Measurements from ENCODE around the gene CDK6. TPM values are rescaled to one million over a fixed set of nuclear protein-coding genes. Genes with fewer than 3 reads are reported as not detected.
"Not testable (repeated sequence)": the region's sequence is repeated elsewhere in the genome, so short reads cannot be mapped to it uniquely, and the experiment has no call there.

Gene CDK6
- polyA plus RNA-seq, 1 donor (not counting 4 experiments of a cell fraction or from before 2014, with no cell fraction given) = 53.5 TPM

- H3K4me2 ChIP-seq (ENCODE audit: control insufficient read depth, extremely low read depth, insufficient read depth, low read depth, low read length) = no peak overlapping the region
- FAIRE-seq (no peak), DNase-seq (ENCODE audit: low read depth, low spot score) (no peak)
- no peak overlapping the region for H2AFZ ChIP-seq (ENCODE audit: control insufficient read depth, low read length)
- no peak overlapping the region for H3K9ac ChIP-seq (ENCODE audit: control insufficient read depth, extremely low read depth, insufficient read depth, low read length)
- no peaks in the 10 kb centered on the region for H3K9me3 ChIP-seq (ENCODE audit: control insufficient read depth, low read depth, low read length)
- H4K20me1 ChIP-seq (ENCODE audit: control insufficient read depth, extremely low read depth, insufficient read depth, low read length) = no peaks in the 10 kb centered on the region
- H3K4me1 ChIP-seq (ENCODE audit: control insufficient read depth, extremely low read depth, insufficient read depth, low read length) = peaks cover 41% of the 10 kb centered on the region
- H3K27me3 ChIP-seq (ENCODE audit: control insufficient read depth, extremely low read depth, insufficient read depth, low read length) = no peaks in the 10 kb centered on the region
- TF ChIP-seq CTCF (optimal IDR thresholded peaks at IDR 0.05 in 1 of 3, IDR thresholded peaks at IDR 0.05 in 1 of 3, conservative IDR thresholded peaks at IDR 0.05 in 1 of 3; ENCODE audit: extremely low read depth in 1 of 3, insufficient read depth in 2 of 3, low read length in 3 of 3) = no peak
- TF ChIP-seq EZH2 (IDR thresholded peaks at IDR 0.05; ENCODE audit: low read length) = no peak
- no peak overlapping the region for H3K4me3 ChIP-seq (ENCODE audit: control insufficient read depth in 2 of 3, extremely low read depth in 1 of 3, insufficient read depth in 2 of 3, low read depth in 1 of 3, low read length in 3 of 3)
- H3K79me2 ChIP-seq (ENCODE audit: control insufficient read depth, insufficient read depth, low read length) = peaks cover 89% of the 10 kb centered on the region
- peaks cover 1 to 4% of the 10 kb centered on the region in 2 experiments for H3K36me3 ChIP-seq (ENCODE audit: control insufficient read depth in 2 of 2, extremely low read depth in 1 of 2, insufficient read depth in 2 of 2, low read length in 2 of 2)
- H3K9me1 ChIP-seq (ENCODE audit: control insufficient read depth, extremely low read depth, insufficient read depth, low read length) = no peaks in the 10 kb centered on the region
- dilution Hi-C loops (cut with MboI; ENCODE audit: extremely low pct_ligation_motif_present, low sequenced_read_pairs) = no loop called here
- no peak overlapping the region for H3K27ac ChIP-seq (ENCODE audit: control insufficient read depth, insufficient read depth, low read length)
Measured at GRCh38 chr7:92761391-92762097, 74.8 kb downstream of the CDK6 start.

GRCh38 chr7:92758796-92759431, 77.5 kb downstream of the CDK6 start:
- peaks cover 28% of the 10 kb centered on the region for H3K4me1 ChIP-seq (ENCODE audit: control insufficient read depth, extremely low read depth, insufficient read depth, low read length)
- no peak overlapping the region for H2AFZ ChIP-seq (ENCODE audit: control insufficient read depth, low read length)
- no peaks in the 10 kb centered on the region for H4K20me1 ChIP-seq (ENCODE audit: control insufficient read depth, extremely low read depth, insufficient read depth, low read length)
- H3K27me3 ChIP-seq (ENCODE audit: control insufficient read depth, extremely low read depth, insufficient read depth, low read length) = no peaks in the 10 kb centered on the region
- H3K27ac ChIP-seq (ENCODE audit: control insufficient read depth, insufficient read depth, low read length) = no peak overlapping the region
- no peak overlapping the region for H3K9ac ChIP-seq (ENCODE audit: control insufficient read depth, extremely low read depth, insufficient read depth, low read length)
- no peaks in the 10 kb centered on the region for H3K9me3 ChIP-seq (ENCODE audit: control insufficient read depth, low read depth, low read length)
- H3K79me2 ChIP-seq (ENCODE audit: control insufficient read depth, insufficient read depth, low read length) = peaks cover 89% of the 10 kb centered on the region
- no peaks in the 10 kb centered on the region for H3K9me1 ChIP-seq (ENCODE audit: control insufficient read depth, extremely low read depth, insufficient read depth, low read length)
- H3K4me3 ChIP-seq (ENCODE audit: control insufficient read depth in 2 of 3, extremely low read depth in 1 of 3, insufficient read depth in 2 of 3, low read depth in 1 of 3, low read length in 3 of 3) = no peak overlapping the region
- H3K4me2 ChIP-seq (ENCODE audit: control insufficient read depth, extremely low read depth, insufficient read depth, low read depth, low read length) = no peak overlapping the region
- no peak for FAIRE-seq
- TF ChIP-seq CTCF (optimal IDR thresholded peaks at IDR 0.05 in 1 of 3, IDR thresholded peaks at IDR 0.05 in 1 of 3, conservative IDR thresholded peaks at IDR 0.05 in 1 of 3; ENCODE audit: extremely low read depth in 1 of 3, insufficient read depth in 2 of 3, low read length in 3 of 3) (no peak), EZH2 (IDR thresholded peaks at IDR 0.05; ENCODE audit: low read length) (no peak)
- peaks cover 0 to 3% of the 10 kb centered on the region in 2 experiments for H3K36me3 ChIP-seq (ENCODE audit: control insufficient read depth in 2 of 2, extremely low read depth in 1 of 2, insufficient read depth in 2 of 2, low read length in 2 of 2)
- DNase-seq (ENCODE audit: low read depth, low spot score) = no peak
- dilution Hi-C loops (cut with MboI; ENCODE audit: extremely low pct_ligation_motif_present, low sequenced_read_pairs) = no loop called here

GRCh38 chr7:92757311-92757910, 79.0 kb downstream of the CDK6 start:
- H3K4me3 ChIP-seq (ENCODE audit: control insufficient read depth in 2 of 3, extremely low read depth in 1 of 3, insufficient read depth in 2 of 3, low read depth in 1 of 3, low read length in 3 of 3); H3K4me2 ChIP-seq (ENCODE audit: control insufficient read depth, extremely low read depth, insufficient read depth, low read depth, low read length); H3K9me1 ChIP-seq (ENCODE audit: control insufficient read depth, extremely low read depth, insufficient read depth, low read length); H2AFZ ChIP-seq (ENCODE audit: control insufficient read depth, low read length); H3K27ac ChIP-seq (ENCODE audit: control insufficient read depth, insufficient read depth, low read length); FAIRE-seq; DNase-seq (ENCODE audit: low read depth, low spot score); H3K9ac ChIP-seq (ENCODE audit: control insufficient read depth, extremely low read depth, insufficient read depth, low read length); H3K27me3 ChIP-seq (ENCODE audit: control insufficient read depth, extremely low read depth, insufficient read depth, low read length); H3K36me3 ChIP-seq (ENCODE audit: control insufficient read depth in 2 of 2, extremely low read depth in 1 of 2, insufficient read depth in 2 of 2, low read length in 2 of 2); dilution Hi-C loops (cut with MboI; ENCODE audit: extremely low pct_ligation_motif_present, low sequenced_read_pairs); H4K20me1 ChIP-seq (ENCODE audit: control insufficient read depth, extremely low read depth, insufficient read depth, low read length); H3K9me3 ChIP-seq (ENCODE audit: control insufficient read depth, low read depth, low read length): not testable (repeated sequence)
- Histone ChIP-seq H3K4me1 (ENCODE audit: control insufficient read depth, extremely low read depth, insufficient read depth, low read length) (peaks cover 26% of the 10 kb centered on the region), H3K79me2 (ENCODE audit: control insufficient read depth, insufficient read depth, low read length) (peaks cover 83% of the 10 kb centered on the region)

Data from keratinocyte (primary cell).